T-helper 1 cell (primary cell): Measurements from ENCODE around the gene PTPRN2.
"Not testable (repeated sequence)": the region's sequence is repeated elsewhere in the genome, so short reads cannot be mapped to it uniquely, and the experiment has no call there.

Source experiments
- DNase-seq, 5 donors: peaks; one replicate each; pipeline ENCODE4 v3.0.0-alpha.2; 2012 to 2020

Gene PTPRN2

GRCh38 chr7:157792241-157793086 lies 795.2 kb downstream of the PTPRN2 start:
- DNase-seq = no peak

- no peak for DNase-seq
Measured at GRCh38 chr7:157791666-157792065, 796.0 kb downstream of the PTPRN2 start.

GRCh38 chr7:157791261-157791660 lies 796.4 kb downstream of the PTPRN2 start:
- no peak for DNase-seq

GRCh38 chr7:157789942-157790341 lies 797.7 kb downstream of the PTPRN2 start:
- no peak for DNase-seq

GRCh38 chr7:157789094-157789493 lies 798.5 kb downstream of the PTPRN2 start:
- DNase-seq = no peak

- no peak for DNase-seq
Measured at GRCh38 chr7:157788573-157788972, 799.0 kb downstream of the PTPRN2 start.

- DNase-seq = no peak
Measured at GRCh38 chr7:157787275-157787701, 800.3 kb downstream of the PTPRN2 start.

- no peak for DNase-seq
Measured at GRCh38 chr7:157786375-157787274, 801.0 kb downstream of the PTPRN2 start.

- DNase-seq = no peak
Measured at GRCh38 chr7:157785486-157786186, 802.0 kb downstream of the PTPRN2 start.

- no peak for DNase-seq
Measured at GRCh38 chr7:157784979-157785441, 802.6 kb downstream of the PTPRN2 start.

GRCh38 chr7:157784041-157784835 lies 803.4 kb downstream of the PTPRN2 start:
- DNase-seq = no peak

GRCh38 chr7:157782041-157782440 lies 805.6 kb downstream of the PTPRN2 start:
- no peak for DNase-seq

GRCh38 chr7:157780721-157781120 lies 806.9 kb downstream of the PTPRN2 start:
- DNase-seq = no peak

GRCh38 chr7:157780312-157780711 lies 807.3 kb downstream of the PTPRN2 start:
- DNase-seq = no peak

GRCh38 chr7:157779206-157779605 lies 808.4 kb downstream of the PTPRN2 start:
- DNase-seq = no peak

GRCh38 chr7:157777194-157777762 lies 810.3 kb downstream of the PTPRN2 start:
- DNase-seq = not testable (repeated sequence)

- no peak for DNase-seq
Measured at GRCh38 chr7:157775560-157776332, 811.9 kb downstream of the PTPRN2 start.

- DNase-seq = no peak
Measured at GRCh38 chr7:157775021-157775559, 812.5 kb downstream of the PTPRN2 start.

- DNase-seq = no peak
Measured at GRCh38 chr7:157774495-157774894, 813.1 kb downstream of the PTPRN2 start.

GRCh38 chr7:157773361-157773760 lies 814.3 kb downstream of the PTPRN2 start:
- DNase-seq = no peak
